Gastroesophageal sphincter (tissue), 3 donors: ENCODE results near the gene GABARAP.

Experiments
- POLR2AphosphoS5 ChIP-seq: sonication (generic); formaldehyde crosslinking; IDR thresholded peaks from one replicate; pipeline ENCODE4 v1.6.1; 2017; ENCODE audit warnings: antibody characterized with exemption
- TF ChIP-seq, protein P1 (sequence below), 4 experiments: fragments of 200-600 bp in 2 of 4; fragments of 450-650 bp in 2 of 4; sonication (generic) in 1 of 4; IDR thresholded peaks; one replicate each; pipeline ENCODE4 v1.5.1; 2017 to 2019; ENCODE audit warnings: antibody characterized with exemption in 4 of 4, mild to moderate bottlenecking in 2 of 4, moderate library complexity in 2 of 4

DNA sequence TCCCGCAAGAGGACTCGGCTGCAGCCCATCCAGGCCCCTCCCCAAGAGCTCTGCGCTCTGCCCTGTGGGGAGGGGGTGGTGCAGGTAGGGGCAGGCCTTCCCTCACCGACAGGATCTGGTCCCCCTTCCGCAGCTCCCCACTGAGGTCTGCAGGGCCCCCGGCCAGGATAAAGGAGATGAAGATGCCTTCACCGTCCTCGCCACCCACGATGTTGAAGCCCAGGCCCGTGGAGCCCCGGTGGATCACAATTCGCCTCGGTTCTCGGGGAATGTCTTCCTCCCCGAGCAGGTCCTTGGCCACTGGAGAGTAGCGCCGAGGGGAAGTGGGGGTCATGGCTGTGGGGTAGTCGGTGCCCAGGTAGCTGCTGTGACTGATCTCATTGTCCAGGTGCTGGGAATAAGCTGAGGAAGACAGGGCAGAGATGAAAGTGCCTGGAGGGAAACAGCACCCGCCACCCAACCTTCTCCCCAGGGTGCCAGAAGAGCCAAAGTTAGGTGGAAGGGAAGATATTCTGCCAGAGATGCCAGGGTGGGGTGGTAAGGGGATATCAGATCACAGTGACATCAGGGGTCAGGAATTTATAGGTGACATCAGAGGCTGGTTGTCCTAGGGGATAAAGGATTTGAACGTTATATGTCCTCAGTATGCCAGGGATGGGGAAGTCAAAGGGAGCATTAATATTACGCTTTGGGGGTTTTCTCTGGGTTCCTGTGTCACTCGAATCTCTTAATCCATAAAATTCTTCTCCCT lies 45.4 kb downstream of the GABARAP start:
- TF ChIP-seq, protein P1, sequence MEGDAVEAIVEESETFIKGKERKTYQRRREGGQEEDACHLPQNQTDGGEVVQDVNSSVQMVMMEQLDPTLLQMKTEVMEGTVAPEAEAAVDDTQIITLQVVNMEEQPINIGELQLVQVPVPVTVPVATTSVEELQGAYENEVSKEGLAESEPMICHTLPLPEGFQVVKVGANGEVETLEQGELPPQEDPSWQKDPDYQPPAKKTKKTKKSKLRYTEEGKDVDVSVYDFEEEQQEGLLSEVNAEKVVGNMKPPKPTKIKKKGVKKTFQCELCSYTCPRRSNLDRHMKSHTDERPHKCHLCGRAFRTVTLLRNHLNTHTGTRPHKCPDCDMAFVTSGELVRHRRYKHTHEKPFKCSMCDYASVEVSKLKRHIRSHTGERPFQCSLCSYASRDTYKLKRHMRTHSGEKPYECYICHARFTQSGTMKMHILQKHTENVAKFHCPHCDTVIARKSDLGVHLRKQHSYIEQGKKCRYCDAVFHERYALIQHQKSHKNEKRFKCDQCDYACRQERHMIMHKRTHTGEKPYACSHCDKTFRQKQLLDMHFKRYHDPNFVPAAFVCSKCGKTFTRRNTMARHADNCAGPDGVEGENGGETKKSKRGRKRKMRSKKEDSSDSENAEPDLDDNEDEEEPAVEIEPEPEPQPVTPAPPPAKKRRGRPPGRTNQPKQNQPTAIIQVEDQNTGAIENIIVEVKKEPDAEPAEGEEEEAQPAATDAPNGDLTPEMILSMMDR (IDR thresholded peaks at IDR 0.05), result no peak
- TF ChIP-seq POLR2AphosphoS5, result no peak
